ENCODE data around the gene SKI.
A peak's percentile ranks its signal among the peaks of the same experiment; 100 is the strongest.

SKI gene

DNA sequence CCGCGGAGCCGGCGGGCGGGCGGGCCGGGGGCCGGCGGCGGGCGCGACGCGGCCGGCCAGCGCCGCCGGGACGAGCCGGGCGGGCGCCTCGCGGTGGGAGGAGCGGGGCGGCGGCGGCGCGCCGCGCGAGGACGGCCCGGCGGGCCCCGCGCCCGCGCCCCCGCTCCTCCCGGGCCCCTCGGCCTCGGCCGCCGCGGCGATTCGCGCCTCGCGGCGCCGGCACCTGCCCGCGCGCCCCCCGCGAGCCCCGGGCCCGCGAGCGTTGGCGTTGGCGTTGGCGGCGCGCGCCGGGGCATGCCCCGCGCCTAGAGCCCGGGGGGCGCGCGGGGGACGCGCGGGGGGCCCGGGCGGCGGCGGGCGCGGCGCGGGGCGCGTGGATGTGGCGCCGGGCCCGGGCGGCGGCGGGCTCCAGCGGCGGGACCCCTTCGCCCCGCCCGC, at the start of gene SKI:
TSS of gene SKI (plus strand) at position 163 of the 438 bp plus-strand sequence. CDS start 448 bp downstream, outside the sequence.
- no peak for DNase-seq (ENCODE audit: low read depth)

DNA sequence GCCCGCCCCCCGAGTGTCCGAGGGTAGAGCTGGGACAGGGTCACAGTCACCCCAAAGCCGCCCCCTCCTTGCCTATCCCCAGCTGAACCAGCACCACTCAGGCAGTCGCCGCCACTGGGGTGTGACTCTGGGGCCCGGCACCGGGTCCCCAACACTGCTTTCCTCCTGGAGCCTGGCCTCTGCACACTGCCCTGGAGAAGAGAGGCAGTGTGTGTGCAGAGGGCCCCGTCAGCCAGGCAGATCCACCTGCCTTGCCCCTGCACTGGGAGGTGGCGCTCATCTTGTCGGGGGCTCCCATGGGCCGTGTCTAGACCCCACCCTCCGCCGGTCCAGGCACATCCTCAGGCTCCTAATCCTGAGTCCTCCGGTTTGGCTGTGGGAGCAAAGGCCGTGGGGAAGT, 49.2 kb upstream of the SKI start:
- no peak for DNase-seq (ENCODE audit: low read depth)

DNA sequence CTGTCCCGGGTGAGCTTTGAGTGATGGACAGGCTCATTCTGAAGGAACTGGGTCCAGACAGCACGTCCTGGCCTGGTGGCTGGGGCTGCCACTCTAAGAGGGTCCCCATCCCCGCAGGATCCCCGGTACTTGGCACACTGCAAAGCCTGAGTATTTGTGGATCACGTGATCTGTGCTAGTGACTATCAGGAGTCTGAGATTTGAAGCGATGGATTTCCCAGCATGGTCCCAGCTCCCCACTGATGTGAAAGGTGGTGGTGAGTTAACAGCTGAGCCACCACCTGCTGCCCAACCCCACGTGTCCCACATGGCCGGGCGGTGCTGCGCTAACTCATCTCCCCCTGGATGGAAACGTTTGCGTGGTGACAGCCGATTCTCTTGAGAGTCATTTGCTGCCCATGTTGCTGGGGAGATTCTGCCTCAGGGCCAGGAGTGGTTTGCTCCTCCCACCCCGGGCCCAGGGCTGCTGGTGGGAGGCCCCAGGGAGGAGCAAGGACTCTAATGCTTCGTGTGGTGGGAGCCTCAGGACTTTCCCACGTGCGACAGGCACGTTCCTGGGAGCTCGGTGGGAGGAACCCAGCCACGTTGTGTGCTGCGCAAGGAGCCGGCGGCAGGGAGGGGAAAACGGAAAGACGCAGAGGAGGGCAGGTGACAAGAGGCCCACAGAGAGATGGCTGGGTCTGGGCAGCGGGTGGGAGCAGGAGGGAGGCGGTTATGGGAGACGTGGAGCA, 48.7 kb upstream of the SKI start:
- DNase-seq (ENCODE audit: low read depth) = no peak

DNA sequence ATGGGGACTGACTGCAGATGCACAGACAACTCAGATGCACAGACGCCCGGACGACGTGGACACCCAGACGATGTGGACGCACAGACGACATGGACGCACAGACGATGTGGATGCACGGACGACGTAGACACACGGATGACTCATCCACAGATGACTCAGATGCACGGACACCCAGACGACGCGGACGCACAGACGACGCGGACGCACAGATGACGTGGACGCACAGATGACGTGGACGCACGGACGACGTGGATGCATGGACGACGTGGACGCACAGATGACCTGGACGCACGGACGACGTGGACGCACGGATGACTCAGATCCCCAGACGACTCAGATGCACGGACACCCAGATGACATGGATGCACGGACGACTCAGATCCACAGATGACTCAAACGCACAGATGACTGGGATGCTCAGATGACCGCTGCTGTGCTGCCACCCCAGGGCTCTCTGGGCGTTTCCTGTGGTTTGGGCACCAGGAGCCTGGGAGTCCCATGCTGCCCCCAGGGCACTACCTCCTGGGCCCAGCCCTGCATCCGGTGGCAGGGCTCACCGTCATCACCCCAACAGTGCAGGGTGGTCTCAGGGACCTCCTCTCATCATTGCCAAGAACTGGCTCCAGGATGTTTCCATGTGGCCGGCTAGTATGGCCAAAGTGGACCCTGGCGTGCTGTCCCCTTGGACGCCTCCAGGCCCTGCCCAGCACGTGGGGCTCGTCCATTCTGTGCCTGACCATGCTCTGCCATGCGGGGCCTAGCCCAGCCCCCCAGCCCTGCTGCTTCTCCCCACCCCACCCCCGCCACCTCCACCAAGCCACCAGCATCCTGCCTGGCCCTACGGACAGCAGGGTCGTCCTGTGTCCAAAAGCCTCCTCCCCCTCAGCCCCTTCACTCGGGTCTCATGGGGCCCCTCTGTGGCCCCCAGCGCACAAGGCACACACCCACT, 47.5 kb upstream of the SKI start:
- no peak for DNase-seq (ENCODE audit: low read depth)

DNA sequence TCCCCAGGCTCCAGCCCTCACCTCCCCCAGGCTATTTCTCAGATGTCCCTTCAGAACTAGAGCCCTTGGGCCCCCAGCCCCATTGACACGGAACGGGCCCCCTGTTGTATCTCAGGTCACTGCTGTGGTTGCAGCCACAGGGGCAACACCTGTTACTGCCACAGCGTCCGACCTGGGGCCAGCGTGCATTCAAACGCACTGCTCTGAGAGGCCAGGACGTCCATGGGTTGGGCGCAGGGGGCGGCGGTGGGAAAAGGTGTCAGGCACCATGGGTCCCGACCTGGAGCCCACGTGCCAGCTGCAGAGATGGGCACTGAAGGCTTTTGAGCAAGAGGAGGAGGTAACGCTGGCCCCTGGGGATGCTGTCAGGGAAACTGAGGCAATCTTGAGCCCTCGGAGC, 46.8 kb upstream of the SKI start:
- no peak for DNase-seq (ENCODE audit: low read depth)

DNA sequence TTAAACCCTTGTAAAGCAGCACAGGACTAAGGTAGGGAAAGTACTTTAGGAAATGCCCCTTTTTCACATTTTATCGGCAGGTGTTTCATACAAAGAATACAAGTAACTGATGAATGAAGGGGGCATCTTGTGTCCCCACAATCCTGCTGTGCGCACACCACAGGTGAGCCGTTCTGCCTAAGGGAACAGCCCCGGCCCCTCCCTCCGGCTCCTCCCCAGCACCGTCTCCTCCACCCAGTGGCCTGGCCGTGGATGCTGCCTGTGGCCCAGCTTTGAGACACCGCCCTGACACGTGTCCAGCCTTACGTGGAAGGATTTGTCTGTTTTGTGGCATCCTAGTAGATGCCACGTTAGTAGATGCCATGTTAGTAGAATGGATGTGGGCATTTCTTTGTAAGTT, 46.4 kb upstream of the SKI start:
- DNase-seq (ENCODE audit: low read depth) = no peak

DNA sequence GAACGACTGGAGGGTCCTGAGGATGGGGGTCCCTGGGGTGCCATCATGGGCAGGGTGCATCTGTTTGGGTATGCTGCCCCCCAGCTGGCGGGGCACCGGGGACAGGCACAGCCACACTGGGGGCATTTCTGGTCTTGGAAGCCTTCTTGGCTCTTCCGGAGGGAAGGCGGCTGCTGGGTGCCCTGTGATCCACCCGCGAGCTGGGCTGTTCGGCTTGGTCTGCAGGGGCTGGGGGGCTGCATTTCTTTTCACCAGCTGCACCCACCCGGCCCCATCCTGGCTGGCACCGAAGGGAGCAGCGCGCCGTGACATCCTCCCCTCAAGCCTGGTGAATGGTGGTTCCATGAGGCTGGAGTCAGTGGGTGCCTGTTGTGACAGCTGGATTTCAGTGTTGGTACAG, 45.7 kb upstream of the SKI start:
- no peak for DNase-seq (ENCODE audit: low read depth)

DNA sequence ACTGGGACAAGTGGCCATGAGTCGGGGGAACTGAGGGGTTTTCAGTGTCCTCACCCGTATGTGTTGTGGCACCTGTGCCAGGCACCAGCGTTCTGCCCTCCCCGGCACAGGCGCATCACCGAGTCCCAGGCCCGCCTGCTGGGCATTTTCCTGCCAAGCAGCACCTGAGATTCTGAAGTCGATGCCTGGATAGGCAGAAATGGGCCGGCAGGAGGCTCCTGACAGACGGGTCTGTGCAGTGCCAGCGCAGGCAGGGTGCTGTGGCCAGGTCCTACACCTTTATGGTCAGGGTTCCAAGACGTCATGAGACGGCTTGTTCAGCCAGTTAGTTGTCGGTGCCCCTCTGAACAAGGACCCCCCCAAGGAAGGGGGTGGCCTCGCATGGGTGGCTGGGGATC, 44.2 kb upstream of the SKI start:
- DNase-seq (ENCODE audit: low read depth) = no peak

DNA sequence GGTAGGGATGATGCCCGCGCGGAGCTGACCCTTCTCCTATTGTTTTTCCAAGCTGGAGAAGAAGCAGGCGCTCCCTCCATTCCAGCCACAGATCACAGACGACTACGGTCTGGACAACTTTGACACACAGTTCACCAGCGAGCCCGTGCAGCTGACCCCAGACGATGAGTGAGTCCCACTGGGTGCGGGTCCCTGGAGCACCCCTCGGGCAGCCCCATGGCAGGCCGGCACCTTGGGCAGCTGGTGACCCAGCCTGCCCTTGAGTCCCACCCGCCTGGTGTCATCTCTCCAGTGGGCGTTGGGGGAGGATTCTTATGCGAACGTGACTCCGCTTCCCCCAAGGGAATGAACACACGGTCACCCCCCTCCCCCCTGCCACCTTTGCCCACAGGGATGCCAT, 43.6 kb upstream of the SKI start:
- no peak for DNase-seq (ENCODE audit: low read depth)

DNA sequence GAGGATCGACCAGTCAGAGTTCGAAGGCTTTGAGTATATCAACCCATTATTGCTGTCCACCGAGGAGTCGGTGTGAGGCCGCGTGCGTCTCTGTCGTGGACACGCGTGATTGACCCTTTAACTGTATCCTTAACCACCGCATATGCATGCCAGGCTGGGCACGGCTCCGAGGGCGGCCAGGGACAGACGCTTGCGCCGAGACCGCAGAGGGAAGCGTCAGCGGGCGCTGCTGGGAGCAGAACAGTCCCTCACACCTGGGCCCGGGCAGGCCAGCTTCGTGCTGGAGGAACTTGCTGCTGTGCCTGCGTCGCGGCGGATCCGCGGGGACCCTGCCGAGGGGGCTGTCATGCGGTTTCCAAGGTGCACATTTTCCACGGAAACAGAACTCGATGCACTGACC, 43.2 kb upstream of the SKI start:
- no peak for DNase-seq (ENCODE audit: low read depth)

DNA sequence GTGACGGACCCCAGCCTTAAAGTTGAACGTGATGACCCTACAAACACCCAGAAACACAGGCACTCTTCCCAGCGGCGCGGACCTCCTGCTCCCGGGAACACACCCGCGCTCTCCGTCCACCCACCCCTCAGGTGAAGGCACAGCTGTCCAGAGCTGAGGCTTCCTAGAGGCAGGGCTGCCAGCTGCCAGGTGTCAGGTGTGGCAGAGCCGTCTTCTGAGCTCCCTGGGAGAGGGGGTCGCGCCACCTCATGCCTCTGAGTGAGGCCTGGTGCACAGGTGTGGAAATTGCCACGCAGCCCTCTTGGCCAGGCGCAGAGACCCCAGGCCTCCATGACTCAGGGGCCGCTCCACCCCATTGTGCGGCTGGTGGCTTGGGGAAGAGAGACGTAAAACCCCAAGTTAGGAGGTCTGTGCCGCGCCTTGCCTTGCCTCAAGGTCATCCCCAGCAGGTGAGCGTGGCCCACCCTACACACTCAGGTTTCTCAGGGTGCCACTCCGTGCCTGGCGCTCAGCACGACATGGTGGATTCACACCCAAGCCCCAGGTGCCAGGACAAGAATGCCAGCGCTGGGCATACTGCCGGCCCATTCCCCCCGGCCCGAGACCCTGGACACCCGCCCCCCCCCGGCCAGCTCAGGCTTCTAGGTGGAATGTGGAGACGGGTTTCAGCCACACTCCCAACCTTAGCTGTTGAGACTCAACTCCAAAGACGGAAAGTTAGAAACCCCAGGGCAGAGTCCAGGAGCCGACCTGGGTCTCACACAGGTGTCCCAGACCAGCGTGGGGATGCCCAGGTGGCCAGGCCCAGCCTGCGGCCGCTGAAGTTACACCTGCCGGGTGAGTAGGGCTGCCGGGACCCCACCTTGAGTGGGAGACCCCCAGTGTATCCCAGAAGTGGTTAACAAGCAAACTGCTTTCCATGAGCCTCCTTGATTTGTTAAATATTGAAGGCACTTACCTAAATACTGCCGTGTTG, 42.0 kb upstream of the SKI start:
- no peak for DNase-seq (ENCODE audit: low read depth)

DNA sequence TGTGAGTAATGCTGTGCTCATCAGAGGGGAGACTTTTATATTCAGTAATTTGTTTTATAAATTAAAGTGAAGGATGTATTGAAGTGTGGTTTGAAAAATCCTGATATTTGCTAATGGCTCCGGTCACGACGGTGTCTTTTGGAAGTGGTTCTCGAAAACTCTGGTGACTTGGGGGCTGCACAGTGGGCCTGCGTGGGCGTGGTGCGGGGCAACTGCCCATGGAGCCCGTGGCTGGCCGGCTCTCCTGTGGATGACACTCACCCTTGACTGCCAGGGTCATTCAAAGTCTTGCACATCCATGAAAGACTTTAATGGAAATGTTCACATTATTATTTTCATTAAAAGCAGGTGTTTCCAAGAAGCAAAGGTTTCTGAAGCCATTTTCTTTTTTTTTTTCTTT, 41.2 kb upstream of the SKI start:
- no peak for DNase-seq (ENCODE audit: low read depth)

DNA sequence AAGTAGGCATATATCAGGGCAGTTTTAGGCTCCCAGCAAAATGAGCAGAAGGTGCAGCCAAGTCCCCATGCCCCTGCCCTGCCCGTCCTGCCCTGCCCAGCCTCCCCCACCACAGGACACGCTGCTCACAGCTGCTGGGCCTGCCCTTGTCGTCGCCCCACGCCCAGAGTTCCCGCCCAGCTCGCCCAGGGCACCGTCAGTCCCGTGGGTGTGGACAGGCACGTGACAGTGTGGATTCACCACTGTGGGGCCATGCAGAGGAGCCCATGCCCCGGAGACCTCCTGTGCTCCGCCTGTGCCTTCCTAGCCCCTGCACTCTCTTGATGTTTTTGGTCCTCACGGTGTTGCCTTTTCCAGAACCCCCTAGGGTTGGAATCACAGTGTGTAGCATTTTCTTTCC, 40.5 kb upstream of the SKI start:
- DNase-seq (ENCODE audit: low read depth) = no peak

DNA sequence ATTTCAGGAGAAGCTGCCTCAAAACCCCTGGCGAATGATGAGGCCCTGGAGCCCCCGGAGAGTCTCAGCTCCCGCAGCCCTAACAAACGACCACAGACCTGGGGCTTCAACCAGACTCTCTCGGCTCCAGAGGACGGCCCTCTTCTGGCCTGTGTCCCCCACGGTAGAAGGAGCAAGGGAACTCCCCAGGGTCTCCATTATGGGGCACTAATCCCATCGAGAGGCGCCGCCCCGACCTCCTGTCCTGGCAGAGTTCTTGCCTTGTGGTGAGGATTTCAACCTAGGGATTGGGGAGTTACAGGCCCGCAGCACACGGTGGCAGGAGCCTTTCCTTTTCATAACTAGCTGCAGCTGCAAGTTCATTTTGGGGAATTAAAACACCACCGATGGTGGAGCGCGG, 39.8 kb upstream of the SKI start:
- DNase-seq (ENCODE audit: low read depth) = no peak

DNA sequence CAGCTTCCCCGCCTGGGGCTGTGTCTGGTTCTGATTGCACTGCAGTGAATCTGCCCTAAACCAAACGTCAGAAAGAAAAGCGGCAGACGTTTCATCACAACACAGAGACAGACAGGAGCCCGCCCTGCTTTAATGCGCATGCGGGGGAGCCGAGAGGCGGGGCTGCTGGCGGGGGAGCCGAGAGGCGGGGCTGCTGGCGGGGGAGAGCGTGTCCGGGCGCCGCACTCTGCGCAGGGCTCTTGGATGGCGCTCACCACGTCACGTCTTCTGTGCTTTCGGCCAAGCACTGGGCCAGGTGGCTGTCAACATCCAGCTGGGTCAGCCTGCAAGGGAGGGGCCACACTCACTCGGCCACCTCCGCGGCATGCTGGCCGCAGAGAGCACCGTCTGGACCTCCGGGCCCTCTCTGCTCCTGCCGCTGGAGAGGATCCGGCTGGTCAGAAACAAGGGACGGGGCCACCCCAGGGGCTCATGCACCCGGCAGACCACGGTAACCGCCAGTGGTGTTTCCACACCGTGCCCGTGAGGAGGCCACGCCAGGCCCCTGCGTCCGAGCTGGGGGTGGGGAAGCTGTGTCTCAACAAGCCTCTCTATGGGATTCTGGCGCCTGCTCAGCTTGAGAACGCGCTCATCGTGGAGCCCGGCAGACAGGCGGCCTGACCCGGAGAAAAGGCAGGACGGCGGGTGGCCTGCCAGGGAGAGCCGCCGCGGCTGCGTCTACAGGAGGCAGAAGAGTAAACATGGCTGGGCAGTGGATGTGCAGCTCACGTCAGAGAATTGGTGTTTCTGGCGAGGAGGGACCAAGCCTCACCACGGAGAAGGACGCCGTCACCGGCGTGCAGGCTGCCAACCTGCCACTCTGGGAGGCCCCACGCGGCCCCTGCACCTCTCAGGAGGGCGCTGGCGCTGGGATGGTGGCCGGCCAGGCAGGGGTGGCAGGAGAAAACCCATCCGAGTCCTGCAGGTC, 38.4 kb upstream of the SKI start:
- peak; percentile 85 for DNase-seq (ENCODE audit: low read depth)

DNA sequence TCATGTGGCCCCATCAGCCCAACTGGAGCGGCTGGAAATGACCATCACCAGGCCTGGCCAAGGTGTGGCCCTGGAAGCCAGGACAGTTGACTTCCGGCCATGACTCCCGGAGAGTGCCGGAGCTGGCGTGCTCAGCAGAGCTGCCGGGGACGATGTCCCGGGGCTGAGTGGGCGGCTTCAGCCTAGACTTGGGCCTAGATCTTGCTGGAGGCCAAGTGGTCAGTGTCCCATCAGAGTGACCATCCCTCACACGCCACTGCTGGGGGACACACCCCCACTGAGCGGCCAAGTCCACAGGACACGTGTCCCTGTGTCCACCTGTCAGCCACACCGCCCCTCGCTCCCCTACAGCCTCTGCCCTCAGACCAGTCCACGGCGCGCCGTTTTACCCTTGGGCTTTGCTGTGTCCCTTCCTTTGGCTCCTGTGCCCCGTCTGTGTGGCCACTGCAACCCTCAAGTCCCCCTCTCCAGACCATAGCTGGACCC, 37.6 kb upstream of the SKI start:
- no peak for DNase-seq (ENCODE audit: low read depth)

DNA sequence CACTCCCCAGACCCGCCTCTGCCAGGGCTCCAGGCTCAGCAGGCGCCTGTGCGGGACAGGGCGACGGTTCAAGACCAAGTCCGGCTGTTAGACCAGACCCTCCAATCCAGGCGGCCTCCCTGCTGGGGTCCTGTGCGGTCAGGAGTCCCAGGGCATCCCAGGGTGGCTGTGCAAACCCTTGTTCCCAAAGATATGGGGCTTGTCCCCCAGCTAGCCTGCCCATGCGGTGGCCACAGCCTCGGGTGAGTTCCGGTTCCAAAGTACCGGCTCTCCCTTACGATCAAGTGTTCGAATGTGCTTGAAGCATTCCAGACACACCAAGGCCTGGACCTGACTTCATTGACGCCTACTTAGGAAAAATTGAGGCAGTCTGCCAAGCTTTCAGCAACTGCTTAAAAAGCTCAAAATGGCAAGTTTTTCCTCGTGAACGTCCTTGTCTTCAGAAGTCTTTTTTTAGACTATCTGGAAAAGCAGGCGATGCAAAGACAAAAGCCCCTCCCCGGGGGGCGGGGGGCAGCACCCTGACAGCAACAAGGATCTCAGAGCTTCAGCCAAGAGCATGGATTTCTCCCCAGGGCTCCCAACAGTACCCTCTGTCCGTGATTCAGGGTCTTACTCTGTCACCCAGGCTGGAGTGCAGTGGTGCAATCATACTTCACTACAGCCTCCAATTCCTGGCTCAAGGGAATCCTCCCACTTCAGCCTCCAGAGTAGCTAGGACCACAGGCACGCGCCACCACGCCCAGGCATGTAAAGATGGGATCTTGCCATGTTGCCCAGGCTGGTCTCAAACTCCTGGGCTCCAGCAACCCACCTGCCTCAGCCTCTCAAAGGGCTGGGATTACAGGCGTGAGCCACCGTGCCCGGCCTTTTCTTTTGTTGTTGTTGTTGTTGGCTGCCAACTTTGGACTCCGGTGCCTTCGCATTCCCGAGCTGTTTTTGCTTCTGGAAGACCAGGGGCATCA, 35.8 kb upstream of the SKI start:
- DNase-seq (ENCODE audit: low read depth) = no peak

DNA sequence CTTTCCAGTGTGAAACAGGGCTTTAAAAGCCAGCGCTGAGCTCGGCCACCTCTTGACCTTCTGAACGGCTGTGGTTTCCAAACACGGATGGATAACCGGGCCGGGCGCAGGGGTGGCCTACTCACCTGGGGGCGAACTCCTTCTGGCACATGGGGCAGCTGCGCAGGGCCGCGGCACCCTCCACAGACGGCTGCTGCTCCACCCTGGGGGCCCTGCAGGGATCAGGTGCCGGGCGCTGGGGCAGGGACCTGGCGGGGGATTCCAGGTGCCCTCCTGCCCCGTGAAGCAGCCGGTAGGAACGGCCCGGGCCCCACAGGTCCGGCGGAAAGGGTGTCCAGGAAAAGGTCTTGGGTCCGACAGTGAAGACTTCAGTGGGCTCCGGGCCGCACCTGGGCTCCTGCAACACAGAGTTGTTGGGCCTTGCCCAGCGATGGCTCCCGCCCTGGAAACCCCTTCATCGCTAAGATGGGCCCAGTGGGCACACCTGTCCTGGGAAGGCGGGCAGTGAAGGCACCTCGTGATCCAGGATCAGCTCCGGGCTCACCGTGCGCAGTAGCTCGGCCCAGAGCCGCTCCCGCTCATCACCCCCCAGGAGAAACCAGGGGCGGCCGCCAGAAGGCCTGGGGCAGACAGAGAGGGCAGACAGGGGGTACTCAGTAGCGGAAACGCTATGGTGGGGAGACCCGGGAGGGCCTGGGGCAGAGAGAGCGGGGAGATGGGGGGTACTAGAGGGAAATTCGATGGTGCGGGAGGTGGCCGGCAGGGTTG, 34.4 kb upstream of the SKI start:
- no peak for DNase-seq (ENCODE audit: low read depth)

All from activated T-helper 1 cell treated with Interleukin-2 at 50 U/mL for 16 hours (primary cell).